Activated naive CD4-positive, alpha-beta T cell treated with anti-CD3 and anti-CD28 coated beads for 36 hours (primary cell): ENCODE data around the gene CDC7. TPM values are rescaled to one million over a fixed set of nuclear protein-coding genes. Genes with fewer than 3 reads are reported as not detected.
"Not testable (repeated sequence)": the region's sequence is repeated elsewhere in the genome, so short reads cannot be mapped to it uniquely, and the experiment has no call there.

Experiments
- CTCF ChIA-PET: fragments of 350-600 bp; sonication (Branson Sonifier 250); formaldehyde crosslinking; loops from one replicate; lab custom pipeline; 2021; ENCODE audit warnings: antibody characterized with exemption; lab: Charles Lee
- DNase-seq: peaks from one replicate; pipeline ENCODE4 v3.0.0-alpha.2; 2020
- H3K27ac Mint-ChIP-seq: one replicate; pipeline ENCODE4 v1.8.0; 2021; ENCODE audit warnings: mild to moderate bottlenecking, mixed read lengths
- H3K27me3 Mint-ChIP-seq: one replicate; pipeline ENCODE4 v1.8.0; 2021; ENCODE audit warnings: low read depth, mixed read lengths
- H3K36me3 Mint-ChIP-seq: one replicate; pipeline ENCODE4 v1.8.0; 2021; ENCODE audit warnings: low read depth, mixed read lengths
- H3K4me1 Mint-ChIP-seq: one replicate; pipeline ENCODE4 v1.8.0; 2021; ENCODE audit warnings: low read depth, mixed read lengths
- H3K4me3 Mint-ChIP-seq: one replicate; pipeline ENCODE4 v1.8.0; 2021; ENCODE audit warnings: mild to moderate bottlenecking, moderate library complexity, mixed read lengths
- H3K9me3 Mint-ChIP-seq: one replicate; pipeline ENCODE4 v1.8.0; 2021; ENCODE audit warnings: mixed read lengths
- intact Hi-C: fragments of 100-400 bp; cut with micrococcal nuclease; formaldehyde crosslinking; loops from one replicate; pipeline ENCODE4 v1.15.1; 2023
- total RNA-seq, 2 experiments: library from RNA; stranded (reverse); gene quantifications; one replicate each; pipeline ENCODE4 v1.2.3, GENCODE V29; 2021

Gene CDC7
- 10 to 100 TPM; 27.0 TPM for total RNA-seq

DNA sequence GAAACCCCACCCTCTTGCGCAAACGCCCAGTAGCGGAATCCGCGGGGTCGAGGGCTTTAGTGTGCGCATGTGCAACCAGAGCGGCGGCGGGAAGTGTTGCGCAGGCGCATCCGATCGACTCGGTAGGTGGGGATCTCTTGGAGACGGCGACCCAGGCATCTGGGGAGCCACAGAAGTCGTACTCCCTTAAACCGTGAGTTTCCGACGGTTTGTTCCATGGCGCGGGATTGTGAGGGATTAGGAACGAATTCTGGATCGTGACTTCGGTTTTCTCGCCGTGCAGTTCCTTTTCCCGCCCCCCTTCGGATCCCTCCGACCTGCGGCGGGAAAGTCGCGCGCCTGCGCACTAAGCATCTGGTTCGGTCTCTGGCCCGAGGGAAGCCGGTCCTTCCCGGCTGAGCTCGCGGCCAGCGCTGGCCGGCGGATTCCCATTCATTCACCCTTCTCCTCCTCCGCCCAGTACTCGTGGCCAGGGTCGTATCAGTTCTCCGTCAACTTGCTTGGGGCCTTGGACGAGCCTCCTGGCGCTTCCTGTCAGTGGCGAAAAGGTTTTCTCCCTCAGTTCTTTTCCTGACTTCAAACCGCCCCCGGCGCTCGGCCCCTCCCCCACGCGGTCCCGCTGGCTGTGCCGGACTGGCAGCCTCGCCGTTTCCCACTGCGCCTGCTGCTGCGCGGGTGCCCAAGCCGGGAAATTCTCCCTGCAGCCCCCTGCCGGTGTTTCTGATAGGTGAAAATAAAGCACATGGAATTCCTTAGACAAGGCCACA, at the start of gene CDC7:
Gene CDC7 (plus strand): TSS at position 96 of the 767 bp plus-strand sequence. CDS start 866 bp downstream, outside the sequence.
- no peaks in the 10 kb centered on the region for H3K27me3 Mint-ChIP-seq
- peak; percentile 87 for DNase-seq
- H3K36me3 Mint-ChIP-seq: peaks cover 19% of the 10 kb centered on the region
- intact Hi-C loops: loop anchor here (1.0 to 10.0 kb wide), 13 partner anchors 22 to 1656 kb away; partner anchors contain the start of genes GLMN, HFM1, RPAP2 and RPL5
- no peaks in the 10 kb centered on the region for H3K9me3 Mint-ChIP-seq
- CTCF ChIA-PET: interaction anchor here (1.1 to 2.3 kb wide), 3 partner anchors 11 to 383 kb away, joined by 3 to 10 read pairs (median 8); no protein-coding TSS in a partner anchor
- no peak within 1 kb of the TSS for H3K4me3 Mint-ChIP-seq
- no peak within 1 kb of the TSS for H3K27ac Mint-ChIP-seq
- H3K4me1 Mint-ChIP-seq: peaks cover 15% of the 10 kb centered on the region

- intact Hi-C loops: no loop called here
- no peak for DNase-seq
- Mint-ChIP-seq H3K36me3 (no peaks in the 10 kb centered on the region), H3K4me3 (no peak overlapping the region), H3K27ac (no peak overlapping the region), H3K4me1 (no peaks in the 10 kb centered on the region), H3K27me3 (peaks cover 3% of the 10 kb centered on the region), H3K9me3 (no peaks in the 10 kb centered on the region)
- CTCF ChIA-PET: no interaction called here
These were observed 46.5 kb upstream of the CDC7 start for GRCh38 chr1:91454136-91454535.

DNA sequence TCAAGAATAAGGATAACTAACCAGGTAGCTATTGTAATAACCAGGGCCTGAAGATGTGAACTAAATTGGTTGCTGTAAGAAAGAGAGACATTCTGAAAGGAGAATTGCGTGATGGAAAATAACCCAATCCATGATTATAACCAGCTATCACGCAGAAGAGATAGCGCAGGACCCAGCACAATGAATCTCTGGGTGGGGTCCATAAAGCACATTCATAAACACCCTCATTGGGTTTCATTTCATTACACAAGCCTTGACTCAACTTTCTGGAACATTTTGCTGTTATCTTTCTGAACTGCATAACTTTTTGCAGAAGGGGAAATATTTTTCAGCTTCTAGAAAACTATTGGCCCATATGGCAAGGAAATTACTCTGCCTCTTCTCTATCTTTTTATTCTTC, 45.3 kb upstream of the CDC7 start:
- no peak for DNase-seq
- CTCF ChIA-PET: no interaction called here
- Mint-ChIP-seq H3K27me3 (peaks cover 3% of the 10 kb centered on the region), H3K27ac (no peak overlapping the region), H3K36me3 (no peaks in the 10 kb centered on the region), H3K4me1 (no peaks in the 10 kb centered on the region), H3K9me3 (no peaks in the 10 kb centered on the region), H3K4me3 (no peak overlapping the region)
- intact Hi-C loops: no loop called here

DNA sequence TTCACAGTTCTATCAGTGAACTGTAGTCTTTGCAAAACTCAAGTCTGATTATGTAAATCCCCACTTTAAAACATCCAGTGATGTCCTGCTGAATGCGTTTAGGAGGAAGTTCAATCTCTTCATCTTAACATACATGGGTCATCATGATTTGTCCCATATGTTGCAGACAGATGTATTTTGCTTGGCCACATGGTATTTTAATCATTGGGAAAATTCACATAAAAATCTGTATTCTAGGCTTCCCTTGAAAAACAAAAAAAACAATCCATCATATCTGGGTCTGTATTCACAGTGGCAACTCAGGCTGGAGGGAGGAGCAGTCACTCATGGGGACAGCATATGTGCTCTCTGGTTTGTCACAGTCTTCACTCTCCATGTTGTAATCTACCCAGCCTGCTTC, 44.8 kb upstream of the CDC7 start:
- CTCF ChIA-PET: no interaction called here
- H3K27ac Mint-ChIP-seq: no peak overlapping the region
- no peaks in the 10 kb centered on the region for H3K4me1 Mint-ChIP-seq
- no peak for DNase-seq
- no peaks in the 10 kb centered on the region for H3K36me3 Mint-ChIP-seq
- intact Hi-C loops: no loop called here
- H3K27me3 Mint-ChIP-seq: peaks cover 3% of the 10 kb centered on the region
- no peak overlapping the region for H3K4me3 Mint-ChIP-seq
- H3K9me3 Mint-ChIP-seq: no peaks in the 10 kb centered on the region

DNA sequence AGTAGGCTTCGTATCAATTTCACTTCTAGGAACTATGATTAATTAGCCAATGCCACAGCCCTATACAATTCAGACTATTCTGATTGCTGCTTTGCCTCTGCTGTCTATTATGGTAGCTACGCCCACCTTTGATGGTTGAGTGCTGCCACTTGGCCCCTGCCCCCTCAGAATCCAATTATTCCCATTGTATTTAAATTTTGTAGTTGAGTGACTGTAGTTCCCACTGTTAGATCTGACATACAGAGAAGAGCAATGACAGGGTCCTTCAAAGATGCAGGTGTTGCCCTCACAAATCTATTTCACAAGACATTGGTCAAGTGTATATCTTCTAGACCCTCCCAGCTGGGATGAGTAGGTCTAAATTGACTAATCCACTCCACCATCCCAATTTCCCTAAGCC, 35.3 kb upstream of the CDC7 start:
- intact Hi-C loops, H3K27ac Mint-ChIP-seq, H3K4me1 Mint-ChIP-seq, H3K36me3 Mint-ChIP-seq, CTCF ChIA-PET, H3K4me3 Mint-ChIP-seq, H3K27me3 Mint-ChIP-seq, DNase-seq: not testable (repeated sequence)
- H3K9me3 Mint-ChIP-seq: peaks cover 15% of the 10 kb centered on the region

DNA sequence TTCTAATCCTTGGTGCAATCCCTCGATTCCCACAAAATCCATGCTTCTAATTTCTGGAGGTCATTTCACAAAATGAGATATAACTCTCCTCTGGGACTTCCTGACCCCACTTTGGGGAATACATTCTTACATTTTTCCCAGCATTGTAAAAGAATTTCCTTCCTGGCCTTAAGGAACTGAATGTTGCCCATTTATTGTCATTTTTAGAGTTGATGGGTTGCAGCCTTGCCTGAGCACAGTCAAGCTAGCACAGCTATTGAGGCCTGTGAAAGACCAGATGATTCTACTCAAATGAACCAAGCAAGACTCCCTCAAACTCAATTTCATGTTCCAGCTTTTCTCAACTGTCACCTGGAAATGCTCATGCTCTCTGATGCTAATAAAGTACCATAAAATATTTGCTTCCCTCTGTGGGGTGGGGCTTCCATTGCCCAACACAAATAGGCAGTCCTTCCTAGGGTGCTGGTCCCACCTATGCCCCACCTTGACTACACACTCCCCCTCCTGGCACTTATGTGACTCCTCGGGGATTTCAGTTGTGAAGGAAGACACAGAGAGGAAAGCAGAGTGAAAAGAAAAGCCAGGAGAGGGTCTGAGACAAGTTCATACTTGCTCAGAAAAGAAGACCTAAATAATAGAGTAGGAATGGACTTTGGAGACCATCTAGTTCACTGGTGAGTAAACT, 24.0 kb upstream of the CDC7 start:
- intact Hi-C loops: no loop called here
- H3K4me3 Mint-ChIP-seq: no peak overlapping the region
- H3K27ac Mint-ChIP-seq: no peak overlapping the region
- no peaks in the 10 kb centered on the region for H3K27me3 Mint-ChIP-seq
- DNase-seq: no peak
- no peaks in the 10 kb centered on the region for H3K4me1 Mint-ChIP-seq
- H3K36me3 Mint-ChIP-seq: no peaks in the 10 kb centered on the region
- H3K9me3 Mint-ChIP-seq: no peaks in the 10 kb centered on the region
- CTCF ChIA-PET: interaction anchor here (0.6 kb wide), 1 partner anchor 57 kb away, joined by 3 read pairs; no protein-coding TSS in a partner anchor

GRCh38 chr1:91487469-91487868, 13.2 kb upstream of the CDC7 start:
- Mint-ChIP-seq H3K9me3 (peaks cover 3% of the 10 kb centered on the region), H3K27me3 (peaks cover 2% of the 10 kb centered on the region), H3K4me1 (peaks cover 8% of the 10 kb centered on the region), H3K36me3 (no peaks in the 10 kb centered on the region), H3K27ac (no peak overlapping the region), H3K4me3 (no peak overlapping the region)
- no peak for DNase-seq
- CTCF ChIA-PET: no interaction called here
- intact Hi-C loops: no loop called here

GRCh38 chr1:91490501-91490900, 10.2 kb upstream of the CDC7 start:
- Mint-ChIP-seq H3K4me3 (no peak overlapping the region), H3K27ac (no peak overlapping the region), H3K4me1 (peaks cover 8% of the 10 kb centered on the region), H3K9me3 (no peaks in the 10 kb centered on the region), H3K36me3 (no peaks in the 10 kb centered on the region), H3K27me3 (peaks cover 2% of the 10 kb centered on the region)
- CTCF ChIA-PET: no interaction called here
- intact Hi-C loops: no loop called here
- DNase-seq: no peak

DNA sequence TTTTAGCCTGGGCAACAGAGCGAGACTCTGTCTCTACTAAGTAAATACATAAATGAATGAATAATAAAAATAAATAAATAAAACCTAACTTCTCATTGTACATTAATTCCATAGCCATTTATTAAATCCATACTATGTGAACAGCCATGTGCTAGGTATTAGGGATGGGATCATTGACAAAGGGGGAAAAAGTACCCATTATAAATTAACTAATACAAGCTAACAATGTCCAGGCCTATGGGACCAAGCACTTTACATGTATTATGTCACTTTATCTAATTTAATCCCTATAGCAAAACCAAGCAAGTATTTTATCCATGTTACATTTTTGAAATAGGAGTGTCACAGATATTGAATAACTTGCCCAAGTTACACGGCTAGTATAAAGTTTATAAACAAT, 2.6 kb upstream of the CDC7 start:
- Mint-ChIP-seq H3K4me1 (peaks cover 8% of the 10 kb centered on the region), H3K27me3 (no peaks in the 10 kb centered on the region), H3K9me3 (no peaks in the 10 kb centered on the region), H3K36me3 (peaks cover 10% of the 10 kb centered on the region), H3K27ac (no peak overlapping the region), H3K4me3 (no peak overlapping the region)
- CTCF ChIA-PET: interaction anchor here (0.7 kb wide), 1 partner anchor 9 kb away, joined by 3 read pairs; no protein-coding TSS in a partner anchor
- no peak for DNase-seq
- intact Hi-C loops: no loop called here

- Mint-ChIP-seq H3K27me3 (no peaks in the 10 kb centered on the region), H3K4me1 (peaks cover 8% of the 10 kb centered on the region), H3K9me3 (no peaks in the 10 kb centered on the region), H3K36me3 (peaks cover 10% of the 10 kb centered on the region), H3K4me3 (no peak overlapping the region), H3K27ac (no peak overlapping the region)
- CTCF ChIA-PET: interaction anchor here (0.9 to 2.3 kb wide), 4 partner anchors 10 to 428 kb away, joined by 3 to 8 read pairs (median 4); no protein-coding TSS in a partner anchor
- DNase-seq: no peak
- intact Hi-C loops: no loop called here
These were observed 2.0 kb upstream of the CDC7 start for GRCh38 chr1:91498498-91499245.

GRCh38 chr1:91499346-91499745, 1.3 kb upstream of the CDC7 start:
- Mint-ChIP-seq H3K4me1 (peaks cover 8% of the 10 kb centered on the region), H3K27me3 (no peaks in the 10 kb centered on the region), H3K36me3 (peaks cover 10% of the 10 kb centered on the region), H3K4me3 (no peak overlapping the region), H3K27ac (no peak overlapping the region), H3K9me3 (no peaks in the 10 kb centered on the region)
- CTCF ChIA-PET: interaction anchor here (0.9 to 2.3 kb wide), 5 partner anchors 11 to 428 kb away, joined by 3 to 8 read pairs (median 4); no protein-coding TSS in a partner anchor
- no peak for DNase-seq
- intact Hi-C loops: no loop called here
